Trophoblast cell (in vitro differentiated cells and primary cell): ENCODE results near the gene CMTM4.
"Not testable (repeated sequence)": the region's sequence is repeated elsewhere in the genome, so short reads cannot be mapped to it uniquely, and the experiment has no call there.

Source experiments
- DNase-seq, 2 donors: peaks; one replicate each; pipeline ENCODE4 v3.0.0-alpha.2; 2016
- H2AFZ ChIP-seq: 2 replicates; pipeline ENCODE4 v1.6.1; 2013; ENCODE audit warnings: low read length, moderate library complexity, mild to moderate bottlenecking; ENCODE audit not compliant: insufficient read depth, poor library complexity
- H2AK5ac ChIP-seq: 2 replicates; pipeline ENCODE4 v1.6.1; 2013; ENCODE audit warnings: mild to moderate bottlenecking, low read length
- H2BK120ac ChIP-seq: 2 replicates; pipeline ENCODE4 v1.6.1; 2013; ENCODE audit warnings: low read length, mild to moderate bottlenecking, moderate library complexity; ENCODE audit not compliant: insufficient read depth, poor library complexity
- H2BK12ac ChIP-seq: 2 replicates; pipeline ENCODE4 v1.6.1; 2013; ENCODE audit warnings: mild to moderate bottlenecking, low read length, moderate library complexity
- H2BK5ac ChIP-seq: 2 replicates; pipeline ENCODE4 v1.6.1; 2013; ENCODE audit warnings: low read length, low read depth, moderate library complexity, mild to moderate bottlenecking; ENCODE audit not compliant: poor library complexity
- H3K14ac ChIP-seq: 2 replicates; pipeline ENCODE4 v1.6.1; 2013; ENCODE audit warnings: mild to moderate bottlenecking, low read length
- H3K18ac ChIP-seq: 2 replicates; pipeline ENCODE4 v1.6.1; 2013; ENCODE audit warnings: mild to moderate bottlenecking, low read length
- H3K23ac ChIP-seq: 2 replicates; pipeline ENCODE4 v1.6.1; 2013; ENCODE audit warnings: low read length
- H3K27ac ChIP-seq: 2 replicates; pipeline ENCODE4 v1.5.1; 2013; ENCODE audit warnings: low read depth, mild to moderate bottlenecking, inconsistent platforms, low read length, moderate library complexity
- H3K27me3 ChIP-seq: 2 replicates; pipeline ENCODE4 v1.6.1; 2013; ENCODE audit warnings: inconsistent platforms, mild to moderate bottlenecking, low read length, moderate library complexity; ENCODE audit not compliant: insufficient read depth
- H3K36me3 ChIP-seq, 2 experiments: 1 replicate in 1 of 2; 2 replicates in 1 of 2; pipeline ENCODE4 v1.6.1; 2013; ENCODE audit warnings: low read length in 2 of 2, mild to moderate bottlenecking in 2 of 2, moderate library complexity in 1 of 2; ENCODE audit not compliant: insufficient read depth in 2 of 2, control insufficient read depth in 1 of 2
- H3K4ac ChIP-seq: 2 replicates; pipeline ENCODE4 v1.6.1; 2013; ENCODE audit warnings: low read depth, mild to moderate bottlenecking, low read length, moderate library complexity
- H3K4me1 ChIP-seq, 2 experiments: 1 replicate in 1 of 2; 2 replicates in 1 of 2; pipeline ENCODE4 v1.6.1; 2013; ENCODE audit warnings: low read length in 2 of 2, mild to moderate bottlenecking in 2 of 2, moderate library complexity in 1 of 2; ENCODE audit not compliant: insufficient read depth in 2 of 2, control insufficient read depth in 1 of 2
- H3K4me2 ChIP-seq: 2 replicates; pipeline ENCODE4 v1.6.1; 2013; ENCODE audit warnings: inconsistent platforms, mild to moderate bottlenecking, low read length, moderate library complexity
- H3K4me3 ChIP-seq: 2 replicates; pipeline ENCODE4 v1.5.1; 2013; ENCODE audit warnings: mild to moderate bottlenecking, low read depth, low read length, inconsistent platforms
- H3K79me1 ChIP-seq: one replicate; pipeline ENCODE4 v1.6.1; 2013; ENCODE audit warnings: low read length
- H3K79me2 ChIP-seq: 2 replicates; pipeline ENCODE4 v1.6.1; 2013; ENCODE audit warnings: low read length, mild to moderate bottlenecking; ENCODE audit not compliant: control insufficient read depth, insufficient read depth, poor library complexity
- H3K9ac ChIP-seq: 2 replicates; pipeline ENCODE4 v1.6.1; 2013; ENCODE audit warnings: mild to moderate bottlenecking, low read length
- H3K9me3 ChIP-seq: 2 replicates; pipeline ENCODE4 v1.6.1; 2013; ENCODE audit warnings: low read depth, mild to moderate bottlenecking, control low read depth, inconsistent platforms, low read length; ENCODE audit not compliant: insufficient read depth
- H4K12ac ChIP-seq: 2 replicates; pipeline ENCODE4 v1.6.1; 2013; ENCODE audit warnings: low read depth, mild to moderate bottlenecking, low read length, moderate library complexity
- H4K8ac ChIP-seq: 2 replicates; pipeline ENCODE4 v1.6.1; 2013; ENCODE audit warnings: low read depth, mild to moderate bottlenecking, low read length, moderate library complexity
- H4K91ac ChIP-seq: one replicate; pipeline ENCODE4 v1.6.1; 2013; ENCODE audit warnings: low read depth, mild to moderate bottlenecking, low read length, moderate library complexity
- WGBS: extraction: QIAGEN DNeasy Blood & Tissue Kit; methylation state at CpG from one replicate; pipeline ENCODE4 v1.1.7; 2013; ENCODE audit warnings: missing lambda C conversion rate; ENCODE audit not compliant: insufficient read length, insufficient coverage; ENCODE audit errors: extremely low coverage; 5-methylcytosine and 5-hydroxymethylcytosine counted together

CMTM4 gene

DNA sequence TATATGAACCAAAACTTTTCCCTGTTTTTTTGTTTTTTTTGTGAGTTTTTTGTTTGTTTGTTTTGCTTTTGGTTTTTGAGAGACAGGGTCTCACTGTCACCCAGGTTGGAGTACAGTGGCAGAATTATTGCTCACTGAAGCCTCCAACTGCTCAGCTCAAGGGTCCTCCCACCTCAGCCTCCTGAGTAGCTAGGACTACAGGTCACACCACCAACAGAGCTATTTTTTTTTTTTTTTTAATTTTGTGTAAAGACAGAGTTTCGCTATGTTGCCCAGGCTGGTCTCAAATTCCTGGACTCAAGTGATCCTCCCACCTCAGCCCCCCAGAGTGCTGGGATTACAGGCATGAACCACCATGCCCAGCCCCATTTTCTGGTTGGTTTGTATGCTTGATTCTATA lies 28.6 kb downstream of the CMTM4 start:
- no peak overlapping the region for H4K91ac ChIP-seq
- no peak overlapping the region for H3K4me3 ChIP-seq
- H3K79me1 ChIP-seq = no peaks in the 10 kb centered on the region
- H3K4me1 ChIP-seq = no peaks in the 10 kb centered on the region
- H2BK120ac ChIP-seq = no peak overlapping the region
- no peak overlapping the region for H3K27ac ChIP-seq
- no peaks in the 10 kb centered on the region for H3K9me3 ChIP-seq
- no peak overlapping the region for H3K4ac ChIP-seq
- H4K12ac ChIP-seq = no peak overlapping the region
- H2BK5ac ChIP-seq = no peak overlapping the region
- H2AFZ ChIP-seq = no peak overlapping the region
- H4K8ac ChIP-seq = no peak overlapping the region
- no peaks in the 10 kb centered on the region for H3K36me3 ChIP-seq
- WGBS = no CpG with 5 or more reads among the region's 1 CpG
- H2AK5ac ChIP-seq = no peak overlapping the region
- H3K18ac ChIP-seq = no peak overlapping the region
- H3K14ac ChIP-seq = no peak overlapping the region
- DNase-seq = no peak
- H3K9ac ChIP-seq = no peak overlapping the region
- no peaks in the 10 kb centered on the region for H3K79me2 ChIP-seq
- H3K27me3 ChIP-seq = no peaks in the 10 kb centered on the region
- no peak overlapping the region for H3K23ac ChIP-seq
- H2BK12ac ChIP-seq = no peak overlapping the region
- no peak overlapping the region for H3K4me2 ChIP-seq

GRCh38 chr16:66662445-66663194 lies 33.9 kb downstream of the CMTM4 start:
- H2AFZ ChIP-seq = no peak overlapping the region
- no peak overlapping the region for H2BK120ac ChIP-seq
- H3K27me3 ChIP-seq = no peaks in the 10 kb centered on the region
- H3K4me3 ChIP-seq = no peak overlapping the region
- H3K27ac ChIP-seq = no peak overlapping the region
- no CpG with 5 or more reads among the region's 7 CpGs for WGBS
- no peaks in the 10 kb centered on the region for H3K36me3 ChIP-seq
- peak in 1 of 2 donors; percentile 55 for DNase-seq
- H4K12ac ChIP-seq = no peak overlapping the region
- no peak overlapping the region for H2AK5ac ChIP-seq
- H2BK5ac ChIP-seq = no peak overlapping the region
- H3K18ac ChIP-seq = no peak overlapping the region
- H4K8ac ChIP-seq = no peak overlapping the region
- H3K23ac ChIP-seq = no peak overlapping the region
- H3K14ac ChIP-seq = no peak overlapping the region
- H3K79me2 ChIP-seq = peaks cover 5% of the 10 kb centered on the region
- H2BK12ac ChIP-seq = peak overlapping the region; percentile 63
- peaks cover 3% of the 10 kb centered on the region for H3K79me1 ChIP-seq
- no peak overlapping the region for H3K9ac ChIP-seq
- H3K9me3 ChIP-seq = no peaks in the 10 kb centered on the region
- no peak overlapping the region for H3K4ac ChIP-seq
- no peak overlapping the region for H4K91ac ChIP-seq
- no peak overlapping the region for H3K4me2 ChIP-seq
- peaks cover 0 to 3% of the 10 kb centered on the region in 2 experiments for H3K4me1 ChIP-seq

- H4K12ac ChIP-seq, H3K27me3 ChIP-seq, H3K79me1 ChIP-seq, H3K23ac ChIP-seq, H3K4ac ChIP-seq, H3K9ac ChIP-seq, H4K8ac ChIP-seq, H3K9me3 ChIP-seq, H3K36me3 ChIP-seq, H3K18ac ChIP-seq, H3K79me2 ChIP-seq, H2BK5ac ChIP-seq, H2BK12ac ChIP-seq, H3K4me1 ChIP-seq, H2AFZ ChIP-seq, H4K91ac ChIP-seq, H3K4me3 ChIP-seq, H3K27ac ChIP-seq, H2BK120ac ChIP-seq, H3K14ac ChIP-seq, H2AK5ac ChIP-seq, H3K4me2 ChIP-seq: not testable (repeated sequence)
- WGBS = 100% methylated on average over 1 of the region's 6 CpGs
- DNase-seq = peak in 1 of 2 donors; percentile 50
Measured at GRCh38 chr16:66661671-66662346, 34.7 kb downstream of the CMTM4 start.

DNA sequence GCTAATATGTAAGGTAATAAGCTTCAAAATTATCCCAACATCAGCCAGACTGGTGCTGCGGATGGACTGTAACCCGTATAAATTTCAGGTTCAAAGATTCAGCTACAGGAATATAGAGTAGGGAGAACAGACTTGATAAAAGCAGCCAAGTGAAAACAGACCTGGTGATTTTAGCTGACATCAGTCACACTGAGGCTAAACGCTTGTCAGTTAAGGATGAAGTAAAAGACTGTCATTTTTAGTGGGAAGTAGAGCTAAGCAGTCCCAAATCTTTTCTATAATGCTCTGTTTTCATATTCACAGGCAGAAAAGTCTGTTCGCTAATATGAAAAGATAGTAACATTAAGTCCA lies 35.4 kb downstream of the CMTM4 start:
- Histone ChIP-seq H2BK5ac (no peak overlapping the region), H3K18ac (no peak overlapping the region), H2AK5ac (no peak overlapping the region), H2BK120ac (no peak overlapping the region), H4K8ac (no peak overlapping the region), H3K14ac (no peak overlapping the region), H3K27me3 (no peaks in the 10 kb centered on the region), H3K9me3 (no peaks in the 10 kb centered on the region), H4K91ac (no peak overlapping the region), H3K4me2 (no peak overlapping the region), H3K4ac (no peak overlapping the region), H3K36me3 (no peaks in the 10 kb centered on the region), H3K79me1 (peaks cover 3% of the 10 kb centered on the region), H3K23ac (no peak overlapping the region), H4K12ac (no peak overlapping the region), H2BK12ac (no peak overlapping the region), H3K27ac (peak overlapping the region; percentile 32), H3K79me2 (peaks cover 5% of the 10 kb centered on the region), H3K4me3 (no peak overlapping the region), H2AFZ (no peak overlapping the region), H3K9ac (no peak overlapping the region), H3K4me1 (peaks cover 0 to 3% of the 10 kb centered on the region in 2 experiments)
- peak in 1 of 2 donors; percentile 38 for DNase-seq
- no CpG with 5 or more reads among the region's 4 CpGs for WGBS
